Lower leg skin (tissue), 3 donors: ENCODE results near the gene SAP30L.

Source experiments
- POLR2A ChIP-seq, 2 donors: fragments of 450-650 bp; IDR thresholded peaks; one replicate each; pipeline ENCODE4 v1.6.1; 2016 to 2017; ENCODE audit warnings: antibody characterized with exemption in 2 of 2, mild to moderate bottlenecking in 1 of 2, moderate library complexity in 1 of 2
- TF ChIP-seq, protein P1 (sequence below), 3 donors: fragments of 450-650 bp; IDR thresholded peaks; one replicate each; pipeline ENCODE4 v1.5.1; 2016; ENCODE audit warnings: antibody characterized with exemption in 3 of 3, mild to moderate bottlenecking in 3 of 3, moderate library complexity in 2 of 3

DNA sequence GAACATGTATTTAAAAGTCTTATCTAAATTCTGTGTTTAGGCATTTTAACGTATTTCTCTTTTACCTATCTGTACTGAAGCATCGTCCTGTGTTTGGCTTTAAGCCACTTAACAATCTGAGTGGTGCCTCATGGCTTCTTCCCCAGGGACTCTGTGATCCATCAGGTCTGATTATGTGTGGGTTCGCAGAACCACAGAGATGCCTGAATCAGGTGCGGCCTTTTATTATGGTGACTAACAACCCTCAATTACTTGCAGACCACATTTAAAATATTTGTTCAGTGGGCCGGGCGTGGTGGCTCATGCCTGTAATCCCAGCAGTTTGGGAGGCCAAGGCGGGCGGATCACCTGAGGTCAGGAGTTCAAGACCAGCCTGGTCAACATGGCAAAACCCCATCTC is 39.6 kb upstream of the SAP30L start:
- TF ChIP-seq, protein P1, sequence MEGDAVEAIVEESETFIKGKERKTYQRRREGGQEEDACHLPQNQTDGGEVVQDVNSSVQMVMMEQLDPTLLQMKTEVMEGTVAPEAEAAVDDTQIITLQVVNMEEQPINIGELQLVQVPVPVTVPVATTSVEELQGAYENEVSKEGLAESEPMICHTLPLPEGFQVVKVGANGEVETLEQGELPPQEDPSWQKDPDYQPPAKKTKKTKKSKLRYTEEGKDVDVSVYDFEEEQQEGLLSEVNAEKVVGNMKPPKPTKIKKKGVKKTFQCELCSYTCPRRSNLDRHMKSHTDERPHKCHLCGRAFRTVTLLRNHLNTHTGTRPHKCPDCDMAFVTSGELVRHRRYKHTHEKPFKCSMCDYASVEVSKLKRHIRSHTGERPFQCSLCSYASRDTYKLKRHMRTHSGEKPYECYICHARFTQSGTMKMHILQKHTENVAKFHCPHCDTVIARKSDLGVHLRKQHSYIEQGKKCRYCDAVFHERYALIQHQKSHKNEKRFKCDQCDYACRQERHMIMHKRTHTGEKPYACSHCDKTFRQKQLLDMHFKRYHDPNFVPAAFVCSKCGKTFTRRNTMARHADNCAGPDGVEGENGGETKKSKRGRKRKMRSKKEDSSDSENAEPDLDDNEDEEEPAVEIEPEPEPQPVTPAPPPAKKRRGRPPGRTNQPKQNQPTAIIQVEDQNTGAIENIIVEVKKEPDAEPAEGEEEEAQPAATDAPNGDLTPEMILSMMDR (IDR thresholded peaks at IDR 0.05) = no peak
- TF ChIP-seq POLR2A (IDR thresholded peaks at IDR 0.05) = no peak
